GM18861 (cell line): ENCODE data around the gene BARX2.
A peak's percentile ranks its signal among the peaks of the same experiment; 100 is the strongest.
"Not testable (repeated sequence)": the region's sequence is repeated elsewhere in the genome, so short reads cannot be mapped to it uniquely, and the experiment has no call there.

Experiments used
- ATAC-seq: cut with Tn5 transposase; IDR thresholded peaks from one replicate; pipeline ENCODE4 v1.9.1; 2021; ENCODE audit not compliant: unreplicated experiment

BARX2 gene, protein sequence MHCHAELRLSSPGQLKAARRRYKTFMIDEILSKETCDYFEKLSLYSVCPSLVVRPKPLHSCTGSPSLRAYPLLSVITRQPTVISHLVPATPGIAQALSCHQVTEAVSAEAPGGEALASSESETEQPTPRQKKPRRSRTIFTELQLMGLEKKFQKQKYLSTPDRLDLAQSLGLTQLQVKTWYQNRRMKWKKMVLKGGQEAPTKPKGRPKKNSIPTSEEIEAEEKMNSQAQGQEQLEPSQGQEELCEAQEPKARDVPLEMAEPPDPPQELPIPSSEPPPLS

DNA sequence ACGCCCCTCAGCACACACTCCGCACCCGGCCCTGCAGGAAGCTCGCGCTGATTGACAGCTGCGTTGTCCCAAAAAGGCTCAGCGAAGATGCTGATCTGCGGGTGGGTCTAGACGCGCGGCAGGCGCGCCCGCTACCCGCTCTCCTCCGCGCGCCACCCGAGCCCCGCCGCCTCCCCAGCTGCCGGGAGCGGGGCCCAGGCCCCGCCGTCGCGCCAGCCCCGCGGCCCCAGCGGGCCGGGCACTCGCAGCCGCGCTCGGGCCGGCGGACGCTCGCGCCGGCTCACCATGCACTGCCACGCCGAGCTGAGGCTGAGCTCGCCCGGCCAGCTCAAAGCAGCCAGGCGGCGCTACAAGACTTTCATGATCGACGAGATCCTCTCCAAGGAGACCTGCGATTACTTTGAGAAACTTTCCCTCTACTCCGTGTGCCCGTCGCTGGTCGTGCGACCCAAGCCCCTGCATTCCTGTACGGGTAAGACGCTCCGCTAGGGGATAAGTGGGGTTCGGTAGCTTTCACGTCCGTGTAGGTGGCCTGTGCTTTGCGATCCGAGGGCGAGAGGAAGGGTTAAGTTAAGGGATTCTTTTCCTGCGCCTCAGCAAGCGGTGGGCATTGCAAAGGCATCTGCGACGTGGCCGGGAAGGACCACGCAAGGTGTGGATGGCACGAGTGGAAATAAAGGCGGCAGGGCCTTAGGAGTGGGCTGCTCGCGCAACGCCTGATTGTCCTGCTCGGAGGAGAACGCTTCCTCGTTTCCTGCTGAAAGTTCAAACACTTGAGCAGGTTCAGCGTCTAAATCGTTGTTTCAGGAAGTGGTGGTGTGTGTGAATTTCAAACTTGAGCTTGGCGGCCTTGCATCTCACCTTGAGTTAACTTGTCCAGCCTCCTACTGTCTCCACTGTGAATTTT, at the start of gene BARX2:
Gene BARX2 (plus strand): TSS at position 98 of the 907 bp plus-strand sequence. CDS start 188 bp downstream, at position 286.
- ATAC-seq: no peak

DNA sequence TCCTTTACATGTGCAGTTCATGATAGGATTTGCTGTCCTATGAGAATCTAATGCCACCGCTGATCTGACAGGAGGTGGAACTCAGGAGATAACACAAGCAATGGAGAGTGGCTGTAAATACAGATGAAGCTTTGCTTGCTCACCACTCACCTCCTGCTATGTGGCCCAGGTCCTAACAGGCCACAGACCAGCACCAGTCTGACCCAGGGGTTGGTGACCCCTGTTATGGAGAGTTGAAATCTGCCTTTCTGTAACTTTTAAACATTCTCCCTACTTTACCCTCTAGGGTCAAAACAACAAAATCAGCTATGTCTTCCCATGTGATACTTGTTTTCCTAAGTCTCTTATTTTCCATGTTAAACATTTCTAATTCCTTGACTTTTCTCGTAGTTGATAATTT, 48.7 kb upstream of the BARX2 start:
- no peak for ATAC-seq

DNA sequence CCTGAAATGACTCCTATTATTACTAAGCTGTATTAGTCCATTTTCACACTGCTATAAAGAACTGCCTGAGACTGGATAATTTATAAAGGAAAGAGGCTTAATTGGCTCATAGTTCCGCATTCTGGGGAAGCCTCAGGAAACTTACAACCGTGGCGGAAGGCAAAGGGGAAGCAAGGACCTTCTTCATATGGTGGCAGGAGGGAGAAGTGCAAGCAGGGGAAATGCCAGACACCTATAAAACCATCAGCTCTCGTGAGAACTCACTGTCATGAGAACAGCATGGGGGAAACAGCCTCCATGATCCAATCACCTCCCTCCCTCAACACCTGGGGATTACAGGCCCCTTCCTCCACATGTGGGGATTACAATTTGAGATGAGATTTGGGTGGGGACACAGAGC, 47.9 kb upstream of the BARX2 start:
- not testable (repeated sequence) for ATAC-seq

DNA sequence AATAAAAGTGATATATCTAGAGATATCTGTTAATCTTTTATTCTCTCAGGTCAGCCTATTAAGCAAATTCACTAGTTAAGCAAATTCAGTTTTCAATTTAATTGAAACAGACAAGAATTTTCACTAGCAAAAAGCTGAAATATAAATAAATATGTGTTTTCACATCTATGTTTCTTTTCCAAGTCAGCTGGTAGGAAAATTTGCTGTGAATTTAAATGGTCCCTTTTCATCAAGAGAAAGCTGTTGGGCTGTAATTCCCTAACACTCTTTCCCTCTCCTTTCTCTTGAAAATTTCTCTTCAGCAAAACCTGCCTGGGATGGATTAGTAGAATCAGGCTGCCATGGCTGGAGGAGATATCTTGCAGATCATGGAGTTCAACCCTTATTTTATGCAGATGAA, 46.9 kb upstream of the BARX2 start:
- ATAC-seq: no peak

DNA sequence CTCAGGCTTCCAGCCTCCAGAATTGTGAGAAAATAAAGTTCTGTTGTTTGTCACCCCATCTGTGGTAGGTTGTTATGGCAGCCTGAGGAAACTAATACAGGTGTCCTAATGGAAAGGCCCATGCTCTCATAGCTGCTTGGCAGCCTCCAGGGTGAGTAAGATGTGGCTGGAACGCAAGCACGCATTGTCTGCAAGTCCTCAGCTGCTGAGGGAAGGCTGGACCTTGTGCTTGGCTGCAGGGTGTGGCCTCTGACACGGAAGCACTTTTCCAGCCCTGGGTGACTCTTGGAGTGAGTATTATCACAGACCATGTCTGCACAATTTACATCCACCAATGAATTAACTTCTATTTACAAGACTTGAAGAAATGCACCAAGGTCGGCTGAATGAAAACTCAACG, 44.4 kb upstream of the BARX2 start:
- ATAC-seq: no peak

DNA sequence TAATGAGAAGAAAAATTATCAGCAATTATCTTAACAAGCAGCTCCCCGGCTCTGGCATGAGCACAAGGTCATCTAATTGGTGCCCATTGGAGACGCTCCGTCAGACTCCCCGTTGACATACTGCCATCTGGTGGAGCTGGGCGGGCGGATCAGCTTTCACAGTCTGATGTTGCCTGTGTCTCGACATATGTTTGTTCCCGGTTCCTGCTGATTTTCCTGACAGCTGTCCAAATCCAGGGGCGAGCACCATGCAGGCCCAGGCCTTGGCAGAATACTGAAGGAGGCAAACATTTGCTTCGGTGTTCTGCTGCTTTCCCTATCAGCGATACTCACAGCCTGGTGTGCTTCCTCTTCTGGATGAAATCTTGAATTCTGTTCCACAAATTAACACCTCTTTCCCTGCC, 43.8 kb upstream of the BARX2 start:
- peak; percentile 72 for ATAC-seq

DNA sequence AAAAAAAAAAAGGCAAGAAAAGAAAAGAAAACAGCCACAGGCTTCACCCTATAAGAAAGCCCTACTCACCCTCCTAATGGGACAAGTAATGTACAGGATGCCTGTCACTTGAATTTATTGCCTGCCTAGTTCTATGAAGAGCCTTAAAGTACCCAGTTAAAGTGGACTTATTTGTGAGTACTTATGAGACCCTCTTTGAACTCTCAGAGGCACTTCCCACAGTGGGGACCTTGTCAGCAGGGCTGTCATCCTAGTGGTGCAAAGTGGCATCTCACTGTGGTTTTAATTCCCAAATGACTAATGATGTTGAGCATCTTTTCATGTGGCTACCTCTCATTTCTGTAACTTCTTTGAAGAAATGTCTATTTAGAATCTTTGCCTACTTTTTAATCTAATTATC, 41.8 kb upstream of the BARX2 start:
- no peak for ATAC-seq

DNA sequence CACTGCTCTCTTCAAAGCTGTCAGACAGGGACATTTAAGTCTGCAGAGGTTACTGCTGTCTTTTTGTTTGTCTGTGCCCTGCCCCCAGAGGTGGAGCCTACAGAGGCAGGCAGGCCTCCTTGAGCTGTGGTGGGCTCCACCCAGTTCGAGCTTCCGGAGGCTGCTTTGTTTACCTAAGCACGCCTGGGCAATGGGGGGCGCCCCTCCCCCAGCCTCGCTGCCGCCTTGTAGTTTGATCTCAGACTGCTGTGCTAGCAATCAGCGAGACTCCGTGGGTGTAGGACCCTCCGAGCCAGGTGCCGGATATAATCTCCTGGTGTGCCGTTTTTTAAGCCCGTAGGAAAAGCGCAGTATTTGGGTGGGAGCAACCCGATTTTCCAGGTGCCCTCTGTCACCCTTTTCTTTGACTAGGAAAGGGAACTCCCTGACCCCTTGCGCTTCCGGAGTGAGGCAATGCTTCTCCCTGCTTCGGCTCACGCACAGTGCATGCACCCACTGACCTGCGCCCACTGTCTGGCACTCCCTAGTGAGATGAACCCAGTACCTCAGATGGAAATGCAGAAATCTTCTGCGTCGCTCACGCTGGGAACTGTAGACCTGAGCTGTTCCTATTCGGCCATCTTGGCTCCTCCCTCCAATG, 31.2 kb upstream of the BARX2 start:
- ATAC-seq: not testable (repeated sequence)

DNA sequence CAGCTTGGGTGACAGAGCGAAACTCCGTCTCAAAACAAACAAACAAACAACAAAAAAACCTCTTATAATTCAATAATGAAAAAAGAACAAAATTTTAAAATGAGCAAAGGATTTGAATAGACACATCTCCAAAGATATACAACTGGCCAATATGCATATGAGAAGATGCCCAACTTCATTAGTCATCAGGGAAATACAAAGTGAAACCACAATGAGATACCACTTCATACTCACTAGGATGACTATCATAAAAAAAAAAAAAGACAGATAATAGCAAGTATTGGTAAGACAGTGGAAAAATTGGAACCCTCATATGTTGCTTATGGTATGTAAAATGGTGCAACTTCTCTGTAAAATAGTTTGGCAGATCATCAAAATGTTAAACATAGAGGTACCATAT, 28.7 kb upstream of the BARX2 start:
- no peak for ATAC-seq

DNA sequence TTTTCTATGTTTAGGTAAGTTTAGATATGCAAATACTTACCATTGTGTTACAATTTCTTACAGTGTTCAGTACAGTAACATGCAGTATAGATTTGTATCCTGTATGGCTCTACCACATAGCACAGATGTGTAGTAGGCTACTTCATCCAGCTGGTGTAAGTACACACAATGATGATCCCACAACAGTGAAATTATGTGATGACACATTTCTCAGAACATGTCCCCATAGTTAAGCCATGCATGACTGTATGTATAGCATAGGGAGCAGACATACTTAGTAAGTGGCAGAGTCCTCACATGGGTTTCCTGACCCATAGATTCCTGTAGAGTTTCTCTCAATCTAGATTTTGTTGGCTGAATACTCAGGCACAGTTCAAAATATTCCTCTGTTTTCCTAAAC, 26.8 kb upstream of the BARX2 start:
- ATAC-seq: no peak

DNA sequence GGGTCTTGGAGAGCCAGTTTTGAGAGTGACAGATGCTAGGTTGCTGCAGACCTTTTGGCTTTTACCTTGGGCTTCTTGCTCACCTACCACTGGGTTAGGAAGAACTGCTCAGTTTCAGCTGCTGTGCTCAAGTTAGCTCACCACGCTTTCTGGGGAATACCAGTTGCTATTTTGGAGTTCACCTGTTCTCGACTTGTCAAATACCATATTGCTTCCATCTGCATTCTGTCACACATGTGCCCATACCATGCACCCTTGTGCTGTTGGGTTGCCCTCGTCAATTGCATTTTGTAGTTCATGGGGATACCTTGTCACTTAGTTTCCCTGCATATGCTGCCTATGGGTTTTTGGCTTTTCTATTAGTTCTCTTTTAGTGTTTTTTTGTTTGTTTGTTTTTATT, 23.0 kb upstream of the BARX2 start:
- no peak for ATAC-seq

DNA sequence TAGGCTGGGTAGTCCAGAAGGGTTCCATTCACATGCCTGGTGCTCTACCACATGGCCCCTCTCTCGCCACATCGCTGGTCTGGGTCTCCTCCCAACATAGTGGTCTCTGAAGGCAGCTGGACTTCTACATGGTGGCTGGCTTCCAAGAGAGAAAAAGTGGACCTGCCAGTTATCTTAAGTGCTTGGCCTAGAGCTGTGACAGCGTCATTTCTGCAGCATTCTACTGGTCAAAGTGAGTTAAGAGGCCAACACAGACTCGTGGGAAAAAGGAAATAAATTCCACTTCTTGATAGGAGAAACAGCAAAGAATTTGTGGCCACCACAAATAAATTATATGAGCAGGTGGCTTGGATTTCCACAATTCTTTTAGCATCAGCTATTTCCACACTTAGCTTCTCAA, 21.0 kb upstream of the BARX2 start:
- no peak for ATAC-seq

DNA sequence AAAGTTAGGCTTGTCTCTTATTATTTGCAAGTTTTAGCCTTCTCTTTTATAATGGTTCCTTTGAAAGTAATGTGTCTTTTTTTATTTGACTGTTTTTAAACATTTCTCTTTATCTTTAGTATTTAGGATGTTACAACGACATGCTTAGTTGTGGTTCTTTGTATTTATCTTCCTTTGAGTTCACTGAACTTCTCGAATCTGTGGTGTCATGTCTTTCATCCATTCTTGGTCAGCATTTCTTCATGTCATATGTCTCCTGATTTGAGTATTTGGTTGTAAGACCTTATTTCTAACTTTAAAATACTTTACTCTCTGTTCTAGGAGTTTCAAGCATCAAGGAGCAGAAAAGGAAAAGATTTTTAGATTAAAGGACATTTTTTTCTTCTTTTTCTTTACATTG, 15.9 kb upstream of the BARX2 start:
- ATAC-seq: no peak

DNA sequence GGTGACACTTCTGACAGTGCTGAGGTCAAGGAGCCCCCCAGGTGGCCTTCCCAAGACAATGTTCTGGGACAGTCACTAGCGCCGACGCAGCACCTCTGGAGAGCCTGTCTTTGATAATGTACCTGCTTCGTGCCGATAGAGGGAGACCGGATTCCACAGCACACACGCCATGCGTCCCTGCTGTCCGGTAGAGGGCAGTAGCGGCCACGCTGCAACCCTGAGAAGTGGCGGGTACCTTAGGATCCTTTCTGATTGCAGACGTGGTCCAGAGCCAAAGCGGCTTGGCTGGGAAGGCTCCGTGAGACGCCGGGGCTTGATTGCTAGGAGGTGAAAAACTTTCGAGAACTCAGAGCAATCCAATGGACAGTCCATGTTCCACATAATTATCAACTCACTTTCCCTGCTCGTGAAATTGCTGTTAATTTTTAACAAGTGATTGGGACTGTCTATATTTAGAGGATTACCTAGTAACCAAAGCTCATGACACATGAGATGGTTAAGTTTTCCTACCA, 11.4 kb upstream of the BARX2 start:
- peak; percentile 100 for ATAC-seq

DNA sequence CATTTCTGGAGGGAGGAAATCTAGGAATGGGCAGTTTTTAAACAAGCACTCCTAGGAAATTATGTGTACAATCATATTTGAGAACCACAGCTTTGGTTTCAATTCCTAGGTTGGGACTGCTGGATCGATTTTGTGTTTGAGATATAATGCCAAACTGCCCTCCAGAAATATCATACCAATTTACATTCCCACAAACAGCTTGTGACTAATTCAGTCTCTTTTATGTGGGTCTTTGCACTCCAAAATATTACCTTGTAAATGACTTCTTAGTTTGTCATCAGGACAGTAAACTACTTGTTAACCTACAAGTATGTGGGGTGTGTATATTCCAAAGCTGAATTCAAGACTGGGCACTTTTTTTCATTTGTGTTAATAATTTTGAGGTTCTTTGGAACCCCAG, 9.8 kb upstream of the BARX2 start:
- ATAC-seq: no peak

DNA sequence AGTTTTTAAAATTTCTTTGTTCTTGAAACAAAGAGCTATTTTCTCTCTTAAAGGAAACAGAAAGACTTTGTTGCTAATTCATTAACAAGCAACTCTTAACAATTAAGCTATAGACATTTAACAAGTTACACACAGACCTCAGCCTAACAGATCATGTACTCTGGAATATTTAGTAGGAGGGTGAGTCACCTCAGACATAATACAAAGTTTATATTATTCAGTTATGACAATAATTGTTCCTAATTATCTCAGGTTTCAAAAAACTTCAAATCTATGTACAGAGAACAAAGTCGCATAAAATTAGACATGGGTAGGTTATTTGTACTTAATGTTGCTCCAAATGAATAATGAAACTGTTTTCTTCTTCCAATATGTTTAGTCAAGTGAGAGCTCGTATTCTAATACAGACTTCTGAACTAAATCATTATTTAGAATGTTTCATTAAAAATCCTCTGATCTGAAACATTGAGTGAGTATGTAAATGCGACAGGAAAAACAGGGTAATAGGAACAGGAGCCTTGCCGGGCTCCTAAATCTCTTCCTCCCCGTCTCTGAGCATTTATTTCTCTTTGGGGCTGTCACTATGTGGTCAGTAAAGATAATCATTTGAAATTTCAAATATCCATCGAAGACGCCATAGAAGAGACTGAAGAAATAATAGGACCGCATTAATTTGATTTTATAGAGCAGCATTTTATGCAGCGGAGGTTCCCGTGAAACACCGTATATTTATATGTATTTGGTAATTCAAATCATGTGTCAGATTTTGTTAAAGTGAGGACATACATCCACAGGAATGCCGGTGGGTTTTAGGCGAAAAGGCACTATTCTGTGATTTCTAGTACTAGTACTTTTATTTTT, 8.7 kb upstream of the BARX2 start:
- ATAC-seq: no peak

DNA sequence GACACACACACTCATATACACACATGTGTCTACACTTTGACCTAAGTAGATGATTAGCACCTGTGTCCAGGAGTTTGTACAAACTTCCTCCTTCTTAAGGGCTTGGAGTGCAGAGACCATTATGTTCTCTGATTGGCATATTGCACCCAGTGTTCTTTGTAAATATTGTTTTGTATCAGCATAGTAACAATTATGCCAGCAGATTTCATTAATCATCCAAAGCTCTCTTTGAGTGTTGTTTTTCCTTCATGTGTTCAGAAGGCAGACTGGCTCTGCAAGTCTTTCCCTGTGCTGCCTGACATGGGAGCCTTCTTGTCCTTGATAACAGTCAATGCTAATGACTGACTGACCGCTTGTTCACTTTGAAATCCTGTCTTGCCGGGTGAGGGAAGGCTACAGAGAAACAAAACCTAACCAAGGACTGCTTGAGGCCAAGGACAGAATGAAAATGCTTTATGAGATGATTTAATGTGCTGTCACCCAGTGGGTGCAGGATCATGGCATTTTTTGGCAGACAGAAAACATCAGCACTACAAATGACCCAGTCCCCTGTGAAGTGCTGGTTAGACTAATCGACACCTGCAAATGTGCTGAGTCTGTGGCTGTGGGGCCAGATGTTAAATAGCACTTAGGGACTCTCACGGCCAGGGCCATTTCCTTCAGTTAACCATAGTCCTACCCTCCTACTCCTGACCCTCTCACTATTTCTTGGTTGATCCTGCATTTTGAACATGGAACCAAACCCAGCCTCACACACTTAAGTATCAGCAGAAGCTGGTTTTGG, 6.6 kb upstream of the BARX2 start:
- ATAC-seq: no peak

DNA sequence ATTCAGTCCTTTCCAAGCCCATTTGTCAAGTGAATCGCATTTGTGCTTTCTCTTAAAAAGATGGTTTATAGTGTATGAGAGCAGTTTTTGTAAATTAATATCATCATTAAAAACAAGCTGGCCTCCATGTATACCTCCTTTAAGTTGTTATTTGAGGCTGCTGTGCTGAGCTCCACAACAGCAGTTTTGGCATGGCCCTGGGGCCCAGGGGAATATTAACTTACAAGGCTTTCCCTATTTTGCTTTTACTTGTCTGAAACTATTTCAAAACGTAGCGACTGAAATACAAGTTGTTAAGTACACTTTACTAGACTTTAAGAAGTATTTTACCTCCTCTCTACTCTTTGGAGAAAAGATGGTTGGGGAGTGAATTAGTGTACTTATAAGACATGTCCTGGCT, 4.9 kb upstream of the BARX2 start:
- ATAC-seq: no peak

DNA sequence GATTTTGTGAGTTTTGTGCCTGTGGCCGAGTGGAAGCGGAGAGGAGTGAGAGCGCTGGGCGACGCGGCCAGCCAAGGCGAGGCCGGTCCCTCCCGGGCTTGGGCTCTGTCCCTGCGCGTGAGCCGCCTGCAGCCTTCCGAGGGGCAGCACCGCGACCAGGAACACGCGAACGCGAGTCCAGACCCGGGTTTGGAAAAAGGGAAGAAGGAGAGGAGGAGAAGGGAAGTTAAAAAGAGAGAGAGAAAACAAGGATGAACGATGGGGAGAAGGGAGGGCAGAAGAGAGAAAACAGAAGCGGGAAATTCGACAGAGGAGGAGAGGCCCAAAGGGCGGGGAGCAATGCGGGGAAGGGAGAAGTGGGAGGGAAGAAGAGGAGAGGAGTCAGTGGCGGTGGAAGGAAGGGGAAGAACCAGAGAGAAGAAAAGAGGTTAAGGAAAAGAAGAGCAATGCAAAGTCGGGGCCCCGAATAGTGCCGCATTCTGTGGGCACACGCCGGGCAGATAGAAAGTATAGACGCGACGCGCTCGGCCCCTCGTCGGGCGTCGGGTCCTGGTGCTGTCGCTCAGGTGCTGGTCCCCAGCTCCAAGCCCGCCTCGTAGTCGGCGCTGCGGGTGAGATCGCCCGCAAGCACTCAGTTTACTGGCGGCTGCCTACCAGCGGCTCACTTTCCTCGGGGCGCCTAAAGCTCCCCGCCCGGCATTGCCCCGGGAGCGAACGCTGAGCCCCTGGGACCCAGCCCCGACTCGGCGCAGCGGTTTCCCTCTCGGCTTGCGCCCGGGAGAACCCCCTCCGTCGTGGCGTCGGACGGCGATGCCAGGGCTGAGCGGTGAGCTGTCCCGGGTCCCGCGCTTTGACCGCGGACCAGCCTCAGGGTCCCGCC, 2.8 kb upstream of the BARX2 start:
- ATAC-seq: no peak
